GM23338 (cell line): ENCODE results near the gene TSTD2. TPM values are rescaled to one million over a fixed set of nuclear protein-coding genes. Genes with fewer than 3 reads are reported as not detected.

ENCODE experiments used
- ATAC-seq: fragments of 200-7000 bp; cut with Tn5 transposase; 3 replicates; pipeline ENCODE4 v1.9.1; 2020
- DNase-seq: peaks from one replicate; pipeline ENCODE4 v3.0.0-alpha.2; 2015; ENCODE audit warnings: low spot score
- H2AFZ ChIP-seq: fragments of 200-600 bp; sonication (generic); 2 replicates; pipeline ENCODE4 v1.8.0; 2016; ENCODE audit warnings: antibody characterized with exemption, mild to moderate bottlenecking, moderate library complexity
- H3F3A ChIP-seq: fragments of 200-600 bp; sonication (generic); replicated peaks from 2 replicates; pipeline ENCODE4 v1.8.0; 2017; ENCODE audit warnings: antibody characterized with exemption, mixed run types, low read depth
- H3K27ac ChIP-seq: fragments of 200-600 bp; sonication (generic); 2 replicates; pipeline ENCODE4 v1.6.1; 2016; ENCODE audit warnings: low read depth
- H3K27me3 ChIP-seq: fragments of 200-600 bp; sonication (generic); 2 replicates; pipeline ENCODE4 v1.8.0; 2016; ENCODE audit warnings: mild to moderate bottlenecking, mixed run types, moderate library complexity; ENCODE audit not compliant: insufficient read depth
- H3K36me3 ChIP-seq: fragments of 200-600 bp; sonication (generic); 2 replicates; pipeline ENCODE4 v1.8.0; 2016; ENCODE audit warnings: mild to moderate bottlenecking; ENCODE audit not compliant: insufficient read depth
- H3K4me1 ChIP-seq: fragments of 200-600 bp; sonication (generic); 2 replicates; pipeline ENCODE4 v1.8.0; 2016; ENCODE audit warnings: mild to moderate bottlenecking, moderate library complexity; ENCODE audit not compliant: insufficient read depth
- H3K4me2 ChIP-seq: fragments of 200-600 bp; sonication (generic); 2 replicates; pipeline ENCODE4 v1.7.1; 2017; ENCODE audit warnings: mixed run types
- H3K4me3 ChIP-seq: fragments of 200-600 bp; sonication (generic); 2 replicates; pipeline ENCODE4 v1.6.1; 2016; ENCODE audit warnings: mixed run types
- H3K79me2 ChIP-seq: fragments of 200-600 bp; sonication (generic); replicated peaks from 2 replicates; pipeline ENCODE4 v1.8.0; 2017; ENCODE audit warnings: mild to moderate bottlenecking; ENCODE audit not compliant: insufficient read depth
- H3K9me2 ChIP-seq: fragments of 200-600 bp; sonication (generic); 2 replicates; pipeline ENCODE4 v1.8.0; 2017; ENCODE audit not compliant: insufficient read depth
- H4K20me1 ChIP-seq: fragments of 200-600 bp; sonication (generic); replicated peaks from 2 replicates; pipeline ENCODE4 v1.8.0; 2017; ENCODE audit warnings: mild to moderate bottlenecking; ENCODE audit not compliant: insufficient read depth
- H3K27ac Mint-ChIP-seq: 2 replicates; pipeline ENCODE4 v1.8.0; 2020; ENCODE audit warnings: inconsistent platforms, mild to moderate bottlenecking, moderate library complexity, mixed read lengths
- H3K27me3 Mint-ChIP-seq: 3 replicates; pipeline ENCODE4 v1.8.0; 2022; ENCODE audit warnings: low read depth, mild to moderate bottlenecking, moderate library complexity, mixed read lengths, inconsistent platforms; ENCODE audit not compliant: insufficient read depth, poor library complexity
- H3K36me3 Mint-ChIP-seq: 3 replicates; pipeline ENCODE4 v1.8.0; 2021; ENCODE audit warnings: low read depth, mild to moderate bottlenecking, inconsistent platforms, moderate library complexity, mixed read lengths
- H3K4me1 Mint-ChIP-seq: 3 replicates; pipeline ENCODE4 v1.8.0; 2020; ENCODE audit warnings: mild to moderate bottlenecking, inconsistent platforms, mixed read lengths
- H3K4me3 Mint-ChIP-seq: 3 replicates; pipeline ENCODE4 v1.8.0; 2021; ENCODE audit warnings: moderate library complexity, mild to moderate bottlenecking, inconsistent platforms, mixed read lengths
- H3K9me3 Mint-ChIP-seq: 3 replicates; pipeline ENCODE4 v1.8.0; 2020; ENCODE audit warnings: moderate library complexity, mild to moderate bottlenecking, inconsistent platforms, mixed read lengths
- CTCF ChIP-seq, 2 experiments: fragments of 200-600 bp in 1 of 2; sonication (generic) in 1 of 2; conservative IDR thresholded peaks; 2 replicates each; pipeline versions ENCODE4 v1.5.1 to v1.6.1; 2016 to 2017; ENCODE audit warnings: antibody characterized with exemption in 2 of 2, low read depth in 2 of 2, mild to moderate bottlenecking in 2 of 2, moderate library complexity in 1 of 2
- EZH2phosphoT487 ChIP-seq: fragments of 200-600 bp; sonication (generic); IDR thresholded peaks from one replicate; pipeline ENCODE4 v1.8.1; 2018; ENCODE audit warnings: antibody characterized with exemption; ENCODE audit not compliant: unreplicated experiment
- NANOG ChIP-seq: IDR thresholded peaks from 2 replicates; pipeline ENCODE4 v1.6.1; 2016; ENCODE audit warnings: antibody characterized with exemption, borderline replicate concordance
- REST ChIP-seq: IDR thresholded peaks from one replicate; pipeline ENCODE4 v1.6.1; 2018; ENCODE audit warnings: antibody characterized with exemption; ENCODE audit not compliant: unreplicated experiment
- ZNF114 ChIP-seq: fragments of 250-450 bp; sonication (Bioruptor Pico); IDR thresholded peaks from 2 replicates; pipeline ENCODE4 v1.5.0; 2020; ENCODE audit warnings: mild to moderate bottlenecking, moderate library complexity
- ZNF462 ChIP-seq: fragments of 250-450 bp; sonication (Bioruptor Pico); IDR thresholded peaks from 2 replicates; pipeline ENCODE4 v1.5.0; 2020; ENCODE audit warnings: mild to moderate bottlenecking, moderate library complexity
- polyA plus RNA-seq: library from polyadenylated mRNA; unstranded; fragments of >200 nt; fragmentation: Nextera tagmentation; extraction: Ambion mirVana; gene quantifications from 2 replicates; pipeline ENCODE4 v1.2.1, GENCODE V29; 2016
- total RNA-seq: library from RNA; depleted of rRNA; stranded (reverse); fragments of >200 nt; shearing (Covaris generic); gene quantifications from 2 replicates; pipeline ENCODE4 v1.2.3, GENCODE V29; 2014

TSTD2 gene
- total and polyA plus RNA-seq, 2 experiments from 2014 or later = 8.5 to 21.8 TPM

- no peak for TF ChIP-seq ZNF462
- TF ChIP-seq NANOG = no peak
- TF ChIP-seq EZH2phosphoT487 = no peak
- no peak for TF ChIP-seq CTCF (conservative IDR thresholded peaks at IDR 0.05; ENCODE audit: low read depth in 2 of 2)
Measured at GRCh38 chr9:97571664-97572063, 61.5 kb downstream of the TSTD2 start (continued).

- no peak overlapping the region for H3K4me3 Mint-ChIP-seq
- H3K27ac Mint-ChIP-seq = no peak overlapping the region; the same call in 1 of the 2 replicates
- TF ChIP-seq REST (no peak), ZNF114 (CRISPR knock-in tag) (no peak)
- Histone ChIP-seq H4K20me1 (no peaks in the 10 kb centered on the region), H3K79me2 (no peaks in the 10 kb centered on the region), H3K4me3 (no peak overlapping the region), H3K27ac (no peak overlapping the region), H3K36me3 (no peaks in the 10 kb centered on the region), H3K27me3 (no peaks in the 10 kb centered on the region), H3K4me2 (no peak overlapping the region), H3F3A (no peaks in the 10 kb centered on the region), H3K4me1 (no peaks in the 10 kb centered on the region), H2AFZ (no peak overlapping the region), H3K9me2 (peaks cover 5% of the 10 kb centered on the region; the same call in 1 of the 2 replicates)
- ATAC-seq = peak; percentile 36; the same call in 1 of the 3 replicates
- DNase-seq = no peak
- peaks cover 3% of the 10 kb centered on the region for H3K27me3 Mint-ChIP-seq
- H3K9me3 Mint-ChIP-seq = peaks cover 4% of the 10 kb centered on the region; the same call in 2 of the 3 replicates
- H3K4me1 Mint-ChIP-seq = no peaks in the 10 kb centered on the region
- H3K36me3 Mint-ChIP-seq = no peaks in the 10 kb centered on the region
Measured at GRCh38 chr9:97570899-97571298, 62.3 kb downstream of the TSTD2 start.
